Endothelial cell of umbilical vein (primary cell): ENCODE measurements around the gene DSCAML1.

Experiments used
- CTCF ChIP-seq, 2 donors: IDR thresholded peaks; 1 replicate in 1 of 2; 2 replicates in 1 of 2; pipeline ENCODE4 v1.5.1; 2011; ENCODE audit warnings: low read length in 2 of 2, mild to moderate bottlenecking in 2 of 2, moderate library complexity in 2 of 2, control low read depth in 1 of 2, inconsistent platforms in 1 of 2, low read depth in 1 of 2; ENCODE audit not compliant: insufficient read depth in 1 of 2; ENCODE audit errors: extremely low read depth in 1 of 2
- EZH2 ChIP-seq: IDR thresholded peaks from 2 replicates; pipeline ENCODE4 v1.6.1; 2012; ENCODE audit warnings: borderline replicate concordance, low read depth, mild to moderate bottlenecking, moderate library complexity, low read length, inconsistent platforms; ENCODE audit not compliant: severe bottlenecking
- FOS ChIP-seq: IDR thresholded peaks from 2 replicates; pipeline ENCODE4 v1.6.1; 2011; ENCODE audit warnings: mild to moderate bottlenecking, low read length, moderate library complexity, borderline replicate concordance; ENCODE audit not compliant: insufficient read depth
- GATA2 ChIP-seq: IDR thresholded peaks from 2 replicates; pipeline ENCODE4 v1.7.0; 2011; ENCODE audit warnings: low read depth, mild to moderate bottlenecking, moderate library complexity, mixed read lengths, low read length; ENCODE audit not compliant: insufficient read length, insufficient read depth
- JUN ChIP-seq: IDR thresholded peaks from 2 replicates; pipeline ENCODE4 v1.6.1; 2011; ENCODE audit warnings: borderline replicate concordance, low read depth; ENCODE audit not compliant: insufficient read length, insufficient read depth
- MYC ChIP-seq: IDR thresholded peaks from one replicate; pipeline ENCODE4 v1.6.1; 2011; ENCODE audit warnings: mild to moderate bottlenecking, low read depth, low read length
- POLR2A ChIP-seq: IDR thresholded peaks from 2 replicates; pipeline ENCODE4 v1.6.1; 2012; ENCODE audit warnings: low read depth, mild to moderate bottlenecking, control low read depth, low read length
- POLR2AphosphoS5 ChIP-seq: IDR thresholded peaks from 2 replicates; pipeline ENCODE4 v1.6.1; 2012; ENCODE audit warnings: low read depth, mild to moderate bottlenecking, control low read depth, low read length, moderate library complexity; ENCODE audit not compliant: insufficient read depth

DNA sequence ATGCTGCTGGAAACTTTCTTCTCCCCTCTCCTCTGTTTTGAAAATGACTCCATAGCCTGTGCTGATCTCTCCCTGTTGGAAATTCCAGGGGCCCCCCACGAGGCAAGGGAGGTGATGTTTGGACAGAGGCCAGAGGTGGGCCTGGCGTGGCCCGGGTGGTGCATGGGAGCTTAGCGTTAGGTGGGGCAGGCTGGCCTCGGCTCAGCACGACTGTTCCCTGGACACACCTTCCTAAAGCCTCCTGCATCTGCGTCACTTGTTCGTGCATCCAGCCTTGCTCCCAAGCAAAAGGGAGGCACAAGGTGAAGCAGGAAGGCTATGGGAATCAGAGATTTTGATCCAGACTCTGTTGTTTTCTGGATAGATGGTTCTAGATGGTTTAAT is 334.2 kb downstream of the DSCAML1 start:
- TF ChIP-seq CTCF (IDR thresholded peaks at IDR 0.05; ENCODE audit: extremely low read depth in 1 of 2, insufficient read depth in 1 of 2, low read depth in 1 of 2, low read length in 2 of 2): no peak
- no peak for TF ChIP-seq MYC
- no peak for TF ChIP-seq POLR2AphosphoS5
- no peak for TF ChIP-seq POLR2A
- TF ChIP-seq JUN: no peak
- no peak for TF ChIP-seq EZH2
- TF ChIP-seq FOS: no peak
- no peak for TF ChIP-seq GATA2
